Cardiac septum (tissue), 1 donor: ENCODE data around the gene ROR1. TPM values are rescaled to one million over a fixed set of nuclear protein-coding genes. Genes with fewer than 3 reads are reported as not detected.

Source experiments
- DNase-seq: peaks from one replicate; pipeline ENCODE4 v3.0.0-alpha.2; 2020; ENCODE audit warnings: low spot score
- intact Hi-C: fragments of 100-400 bp; cut with DNase I; formaldehyde crosslinking; loops from one replicate; pipeline ENCODE4 v1.14.0; 2022
- total RNA-seq: library from RNA; stranded (reverse); fragmentation: NEBNext Ultra II Directional; extraction: Animal tissue kit (Norgen Biotek cat#: 25700); gene quantifications from one replicate; pipeline ENCODE4 v1.2.1, GENCODE V29; 2021
- donor health status: DM: no; HTN: no; CAD: no.

ROR1 gene
- total RNA-seq, 1 donor from 2014 or later = 34.8 TPM

DNA sequence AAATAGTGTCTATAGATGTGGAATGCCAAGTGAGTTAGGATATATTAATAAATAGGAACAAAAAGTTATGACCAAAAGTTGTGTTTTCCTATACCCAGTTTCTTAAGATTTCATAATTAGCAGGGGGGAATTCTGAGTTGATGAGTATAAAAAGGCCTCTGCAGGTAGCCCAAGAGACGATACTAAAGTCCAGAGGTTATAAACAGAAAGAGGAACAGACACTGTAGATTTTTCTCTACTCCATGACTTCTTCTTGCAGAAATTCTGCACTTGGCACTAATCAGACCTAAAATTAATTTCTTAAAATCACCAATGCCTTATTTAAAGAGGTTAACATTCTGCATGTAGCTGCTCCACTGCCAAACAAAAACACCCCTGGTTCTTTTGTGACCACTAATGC lies 62.6 kb downstream of the ROR1 start:
- no peak for DNase-seq
- intact Hi-C loops = no loop called here

DNA sequence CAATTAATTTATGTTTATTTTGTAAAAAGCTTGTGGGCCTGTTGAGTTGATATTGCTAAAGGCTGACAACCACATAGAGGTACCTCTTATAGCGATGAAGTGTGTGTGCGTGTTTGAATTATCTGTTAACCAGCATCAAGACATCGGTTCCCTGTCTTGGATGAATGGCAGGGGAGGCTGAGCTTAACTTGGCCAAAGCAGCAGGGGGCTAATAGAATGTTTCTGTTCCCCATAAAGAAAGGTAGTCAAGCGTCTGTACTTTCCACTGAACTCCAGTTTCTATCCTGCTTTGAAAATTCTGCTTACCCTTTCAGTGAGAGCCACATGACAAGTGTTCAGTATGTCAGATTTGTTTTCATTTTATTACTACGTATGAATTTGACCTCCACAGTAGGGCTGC lies 63.0 kb downstream of the ROR1 start:
- intact Hi-C loops = no loop called here
- DNase-seq = no peak

DNA sequence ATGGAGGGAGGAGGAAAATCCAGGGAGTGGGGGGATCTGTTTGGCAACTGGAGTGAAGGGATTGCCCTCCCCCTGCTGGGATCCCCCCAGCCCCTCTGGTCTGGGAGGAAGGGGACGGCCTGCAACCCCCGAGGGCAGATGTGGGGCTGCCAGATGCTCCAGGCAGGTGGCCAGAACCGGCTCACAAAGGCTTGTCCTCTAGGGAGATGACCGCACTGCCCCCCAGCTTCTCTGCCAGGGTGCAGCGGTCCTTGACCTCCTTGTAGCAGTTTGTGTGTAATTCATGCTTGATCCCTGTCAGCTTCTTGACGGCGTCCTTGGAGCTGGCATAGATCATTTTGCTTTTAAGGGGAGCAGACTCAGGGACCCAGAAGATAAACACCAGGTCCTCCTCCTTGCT lies 69.2 kb downstream of the ROR1 start:
- intact Hi-C loops = no loop called here
- no peak for DNase-seq

DNA sequence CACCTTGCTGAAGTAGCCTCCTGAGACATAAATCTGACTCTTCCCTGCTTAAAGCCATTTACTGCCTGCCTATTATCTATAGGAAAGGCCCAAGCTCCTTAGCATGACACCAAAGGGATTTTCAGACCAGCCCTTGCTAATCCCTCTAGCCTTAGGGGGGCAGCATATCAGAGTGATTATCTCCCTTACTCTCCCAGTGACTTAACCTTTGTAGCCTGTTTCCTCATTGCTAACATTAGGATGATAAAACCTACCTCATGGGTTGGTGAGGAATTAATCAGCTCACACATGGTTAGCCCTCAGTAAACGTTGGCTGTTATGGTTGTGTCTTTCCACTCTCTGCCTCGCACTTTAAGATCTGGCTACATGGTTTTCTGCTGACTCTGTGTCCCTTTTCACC lies 70.1 kb downstream of the ROR1 start:
- no peak for DNase-seq
- intact Hi-C loops = no loop called here

DNA sequence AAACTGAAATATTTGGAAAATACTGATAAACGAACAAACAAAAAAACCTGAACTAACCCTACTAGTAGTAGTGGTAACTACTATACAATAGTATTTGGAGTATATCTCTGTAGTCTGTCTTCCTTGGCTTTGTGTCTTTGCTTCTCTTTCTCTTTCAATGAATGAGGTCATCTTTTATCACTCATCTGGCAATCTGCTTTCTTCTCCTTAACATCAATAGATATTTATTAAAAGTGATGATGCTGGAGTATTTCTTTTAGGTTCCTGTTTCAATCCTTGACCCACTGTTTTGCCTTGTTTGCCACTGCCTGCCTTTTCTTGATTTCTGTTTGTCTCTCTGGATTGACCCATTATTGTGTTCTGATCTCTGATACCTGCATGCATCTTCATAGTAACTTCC lies 71.5 kb downstream of the ROR1 start:
- no peak for DNase-seq
- intact Hi-C loops = loop anchor here (5.0 kb wide), 1 partner anchor 38 kb away; no protein-coding TSS in a partner anchor

DNA sequence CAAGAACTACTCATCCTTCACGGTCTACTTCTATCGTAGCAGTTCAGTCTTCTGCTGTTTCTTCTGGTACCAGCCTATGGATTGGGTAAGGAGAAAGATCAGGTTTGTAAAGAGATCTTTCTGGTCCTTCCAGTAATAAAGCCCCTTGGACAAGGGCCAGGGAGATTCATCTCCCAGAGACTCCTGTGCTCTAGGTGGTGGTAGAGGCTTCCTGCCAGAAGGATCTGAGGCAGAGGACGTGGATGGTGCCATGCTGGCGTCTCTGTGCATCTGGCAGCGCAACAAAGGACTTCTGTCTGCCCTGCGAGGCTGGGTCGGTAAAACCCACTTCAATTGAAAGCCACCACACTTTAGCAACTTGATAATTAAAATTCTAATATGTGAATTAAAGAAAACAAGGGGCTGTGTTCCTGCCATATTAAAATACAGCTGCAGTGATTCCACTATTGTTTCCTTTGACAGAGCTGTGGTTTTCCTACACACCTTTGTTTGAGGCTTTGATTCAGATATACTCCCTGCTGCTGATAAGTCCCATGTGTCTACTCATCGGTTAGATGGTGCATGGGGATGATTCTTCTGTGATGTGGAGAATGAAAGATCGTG lies 73.6 kb downstream of the ROR1 start:
- DNase-seq = no peak
- intact Hi-C loops = loop anchor here (5.0 kb wide), 1 partner anchor 40 kb away; no protein-coding TSS in a partner anchor

DNA sequence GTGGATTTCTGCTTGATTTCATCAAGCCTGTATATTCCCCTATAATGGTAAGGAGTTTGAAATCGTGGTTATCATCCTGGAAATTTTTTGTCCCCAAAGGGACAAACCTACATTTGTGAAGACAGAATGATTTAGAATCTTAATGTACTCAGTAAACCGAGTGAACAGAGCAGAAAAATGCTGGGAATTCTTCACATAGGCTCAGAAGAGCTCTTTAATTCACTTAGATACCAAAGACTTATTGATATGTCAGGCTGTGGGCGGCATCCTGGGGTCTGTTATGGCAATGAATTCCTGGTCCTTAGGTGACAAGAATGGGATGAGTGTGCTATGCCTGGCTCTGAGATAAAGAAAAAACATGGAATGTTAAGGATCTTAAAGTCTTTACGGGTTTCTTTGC lies 74.9 kb downstream of the ROR1 start:
- intact Hi-C loops = loop anchor here (5.0 kb wide), 1 partner anchor 41 kb away; no protein-coding TSS in a partner anchor
- no peak for DNase-seq

DNA sequence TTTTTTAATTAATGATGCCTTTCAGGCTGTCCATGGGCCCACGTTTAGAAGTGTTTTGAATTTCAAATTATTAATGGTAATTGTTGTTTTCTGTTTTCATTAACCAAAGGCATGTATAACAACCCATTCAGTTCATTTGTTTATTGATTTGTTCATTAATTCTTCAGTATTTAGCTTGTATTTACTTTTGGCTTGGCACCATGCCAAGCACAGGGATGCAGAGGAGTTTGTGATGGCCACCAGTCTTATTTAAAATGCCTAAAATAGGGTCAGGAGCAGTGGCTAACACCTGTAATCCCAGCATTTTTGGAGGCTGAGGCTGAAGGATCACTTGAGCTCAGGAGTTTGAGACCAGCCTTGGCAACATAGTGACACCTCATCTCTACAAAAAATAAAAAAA lies 75.3 kb downstream of the ROR1 start:
- intact Hi-C loops = loop anchor here (5.0 kb wide), 1 partner anchor 42 kb away; no protein-coding TSS in a partner anchor
- no peak for DNase-seq

DNA sequence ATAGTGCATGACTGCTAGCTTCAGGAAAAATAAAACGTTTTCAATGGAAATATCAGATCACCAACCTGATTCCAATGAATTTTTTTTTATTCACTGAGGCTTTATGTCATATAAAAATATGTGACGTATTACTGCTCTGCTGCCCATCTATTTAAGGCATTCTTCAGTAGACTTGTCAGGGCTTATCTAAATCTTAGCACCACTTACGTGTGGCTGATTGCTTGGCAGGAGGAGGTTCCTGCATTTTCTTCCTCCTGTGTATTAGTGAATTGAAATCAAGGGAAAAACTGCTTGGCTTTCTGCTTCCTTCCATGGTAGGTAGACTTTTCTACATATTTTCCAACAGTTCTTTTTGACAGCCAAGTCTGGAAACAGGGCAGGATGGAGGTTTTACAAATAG lies 80.3 kb downstream of the ROR1 start:
- intact Hi-C loops = no loop called here
- no peak for DNase-seq

DNA sequence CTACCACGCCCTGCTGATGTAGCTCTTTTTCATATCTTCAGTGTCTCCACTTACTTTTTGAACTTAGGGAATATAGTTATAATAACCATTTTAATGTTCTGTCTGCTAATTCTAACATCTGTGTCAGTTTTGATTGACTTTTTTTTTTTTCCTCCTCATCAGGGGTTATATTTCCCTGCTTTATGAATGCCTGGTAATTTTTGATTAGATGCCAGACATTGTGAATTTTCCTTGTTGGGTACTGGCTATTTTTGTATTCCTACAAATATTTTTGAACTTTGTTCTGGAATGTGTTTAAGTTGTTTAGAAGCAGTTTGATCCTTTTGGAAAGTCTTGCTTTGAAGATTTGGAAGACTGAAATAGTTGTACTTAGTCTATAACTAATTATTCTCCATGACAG lies 82.1 kb downstream of the ROR1 start:
- intact Hi-C loops = loop anchor here (5.0 kb wide), 2 partner anchors 69 to 159 kb away; no protein-coding TSS in a partner anchor
- no peak for DNase-seq

DNA sequence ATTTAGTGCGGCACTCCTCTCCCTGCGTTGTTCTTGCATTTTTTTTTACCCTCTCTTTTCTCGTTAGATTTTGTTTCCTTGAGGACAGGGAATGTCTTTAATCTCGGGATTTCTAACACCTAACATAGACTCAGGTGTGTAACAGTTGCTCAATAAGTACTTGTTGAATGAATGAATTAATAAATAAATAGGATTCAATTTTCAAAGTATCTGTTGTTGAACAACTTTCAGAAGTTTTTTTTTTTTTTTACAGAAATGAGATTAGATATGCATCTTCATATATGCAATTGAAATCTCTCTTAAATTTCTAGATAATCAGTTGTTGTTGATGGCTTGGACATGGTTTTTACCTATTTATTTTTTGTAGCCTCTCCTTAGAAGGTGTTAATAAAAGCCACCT lies 83.1 kb downstream of the ROR1 start:
- no peak for DNase-seq
- intact Hi-C loops = loop anchor here (5.0 kb wide), 2 partner anchors 70 to 160 kb away; no protein-coding TSS in a partner anchor

DNA sequence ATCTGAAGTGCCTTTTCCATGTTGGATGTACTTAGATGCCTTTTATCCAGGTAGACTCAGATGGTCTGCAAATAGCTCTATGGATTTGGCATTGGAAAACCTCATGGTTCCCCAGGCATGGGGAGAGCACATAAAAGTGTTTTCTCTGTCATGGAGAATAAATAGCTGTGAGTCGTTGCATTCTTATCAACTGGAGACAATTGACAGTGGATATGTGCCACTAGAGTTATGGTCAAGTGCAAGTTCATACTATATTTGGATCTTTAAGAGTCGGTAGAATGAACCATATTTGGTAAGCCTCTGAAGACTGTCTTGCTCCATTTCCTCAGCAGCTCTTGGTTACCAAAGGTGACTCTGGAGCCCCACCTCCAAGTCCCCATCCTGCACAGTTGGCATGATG lies 83.7 kb downstream of the ROR1 start:
- no peak for DNase-seq
- intact Hi-C loops = loop anchor here (5.0 kb wide), 2 partner anchors 70 to 160 kb away; no protein-coding TSS in a partner anchor

DNA sequence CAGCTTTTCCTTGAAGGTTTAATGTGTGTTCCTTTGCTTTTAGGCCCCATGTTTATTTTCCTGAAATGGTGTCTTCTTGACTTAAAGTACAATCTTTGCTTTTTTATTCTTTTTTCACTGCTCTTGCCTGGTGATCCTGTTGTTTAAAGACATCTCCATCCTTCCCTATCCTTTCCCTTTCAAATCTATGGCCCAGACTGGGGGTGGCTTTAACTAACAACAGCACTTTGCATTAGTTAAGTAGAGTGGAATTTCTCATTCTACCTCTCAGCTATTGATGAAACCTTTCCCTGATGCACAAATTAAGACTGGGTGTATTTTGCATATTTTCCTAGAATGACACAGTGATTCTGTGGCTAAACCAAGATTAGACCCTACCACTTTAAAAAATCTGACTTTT lies 84.3 kb downstream of the ROR1 start:
- DNase-seq = no peak
- intact Hi-C loops = loop anchor here (5.0 kb wide), 2 partner anchors 71 to 161 kb away; no protein-coding TSS in a partner anchor

DNA sequence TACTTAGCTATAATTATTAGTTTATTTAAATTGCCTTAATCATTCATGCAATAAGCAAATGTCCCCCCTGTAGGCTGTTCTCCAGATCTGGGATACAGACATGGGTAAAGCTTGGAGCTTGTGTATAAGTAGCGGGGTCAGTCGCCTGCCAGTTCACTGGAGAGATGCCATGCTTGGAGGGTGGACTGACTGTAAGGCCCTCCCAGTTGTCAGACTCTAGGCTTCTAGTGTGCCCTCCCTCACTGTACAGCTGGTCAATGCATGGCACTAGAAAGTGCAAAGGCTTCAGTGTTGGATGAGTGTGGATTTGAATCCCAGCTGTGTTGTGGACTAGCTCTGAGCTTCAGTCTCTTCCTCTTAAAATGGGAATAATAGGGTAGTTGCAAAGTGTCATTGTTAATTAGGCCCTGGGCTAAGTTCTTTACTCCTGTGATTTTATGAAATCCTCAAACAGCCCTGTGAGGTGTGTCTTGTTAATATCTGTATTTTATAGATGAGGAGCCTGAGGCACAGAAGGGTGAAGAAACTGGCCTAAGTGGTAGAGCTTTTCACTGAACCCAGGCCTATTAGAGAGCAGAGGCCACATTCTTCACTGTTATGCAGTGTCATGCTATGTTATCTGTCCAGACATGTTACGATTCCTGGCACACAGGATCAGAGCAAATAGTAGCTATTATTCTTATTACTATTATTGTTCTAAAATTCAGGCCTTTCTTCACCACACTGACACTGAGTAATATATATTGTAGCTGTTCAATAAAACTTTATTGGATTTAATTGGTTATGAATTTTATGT lies 85.9 kb downstream of the ROR1 start:
- intact Hi-C loops = loop anchor here (5.0 kb wide), 3 partner anchors 53 to 162 kb away; no protein-coding TSS in a partner anchor
- no peak for DNase-seq

DNA sequence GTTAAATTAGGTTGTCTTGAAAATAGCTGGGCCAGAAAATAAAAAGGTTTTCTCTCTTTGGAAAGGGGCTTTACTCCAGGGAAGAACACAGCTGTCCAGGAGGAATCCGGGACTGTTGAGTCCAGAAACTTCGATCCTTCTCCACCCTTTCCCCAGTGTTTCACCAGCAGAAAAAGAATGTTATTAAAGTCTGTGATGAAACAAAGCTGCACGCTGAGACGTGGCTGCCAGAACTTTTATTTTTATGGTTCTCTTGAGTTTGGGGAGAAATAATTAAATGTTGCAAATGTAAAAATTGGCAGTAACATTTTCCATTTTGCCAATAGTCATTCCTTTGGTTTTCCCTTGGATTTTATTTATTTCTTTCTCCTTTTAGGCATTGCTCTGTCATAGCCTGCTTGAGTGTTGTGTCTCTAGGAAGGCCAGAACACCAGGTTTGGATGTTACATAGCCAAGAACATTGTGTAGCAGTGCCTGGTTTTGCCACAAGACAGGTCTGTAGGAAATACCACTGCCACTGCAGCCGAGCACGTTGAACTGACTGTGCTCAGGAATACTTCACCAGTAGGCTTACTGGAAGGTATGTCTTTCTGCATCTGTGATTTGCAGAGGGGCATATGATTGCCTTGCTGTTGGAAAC lies 87.4 kb downstream of the ROR1 start:
- intact Hi-C loops = loop anchor here (5.0 kb wide), 1 partner anchor 51 kb away; no protein-coding TSS in a partner anchor
- no peak for DNase-seq

DNA sequence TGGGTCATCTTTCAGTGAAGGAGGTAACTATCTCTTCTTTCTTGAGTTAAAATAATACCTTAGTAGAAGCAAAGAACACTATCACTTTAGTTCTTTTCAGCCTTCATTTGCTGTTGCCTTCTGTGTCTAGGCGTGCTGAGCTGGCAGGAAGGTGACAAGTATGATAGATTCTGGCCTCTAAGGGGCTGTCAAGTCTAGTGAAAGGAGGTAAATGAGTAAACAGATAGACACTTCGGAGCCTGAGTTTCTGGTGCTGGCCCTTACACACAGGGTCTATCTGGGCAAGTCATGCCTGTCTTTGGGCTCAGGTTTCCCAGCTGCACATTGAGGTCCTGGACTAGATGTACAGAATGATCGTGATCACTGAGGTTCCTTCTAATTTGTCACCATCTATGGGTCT lies 89.3 kb downstream of the ROR1 start:
- no peak for DNase-seq
- intact Hi-C loops = loop anchor here (5.0 kb wide), 1 partner anchor 49 kb away; no protein-coding TSS in a partner anchor

DNA sequence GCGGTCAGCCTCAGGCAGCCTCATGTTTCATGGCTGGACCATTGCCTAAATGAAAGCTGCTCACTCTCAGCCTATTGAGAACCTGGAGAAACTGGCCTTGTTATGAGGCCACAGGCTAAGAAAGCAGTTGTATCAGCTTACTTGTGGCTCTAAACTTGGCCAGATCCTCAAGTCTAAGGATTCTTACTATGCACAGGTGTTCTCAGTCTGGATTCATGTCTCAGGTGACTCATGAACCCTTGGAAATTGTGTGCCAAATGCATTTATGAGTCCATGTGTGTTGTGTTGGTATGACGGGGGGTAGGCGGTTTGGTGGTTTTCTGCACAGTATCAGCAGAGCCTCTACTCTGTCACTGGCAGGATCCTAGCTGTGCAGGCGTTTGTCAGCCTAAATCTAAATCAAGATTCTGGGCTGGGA lies 90.4 kb downstream of the ROR1 start:
- DNase-seq = no peak
- intact Hi-C loops = loop anchor here (5.0 kb wide), 1 partner anchor 48 kb away; no protein-coding TSS in a partner anchor

DNA sequence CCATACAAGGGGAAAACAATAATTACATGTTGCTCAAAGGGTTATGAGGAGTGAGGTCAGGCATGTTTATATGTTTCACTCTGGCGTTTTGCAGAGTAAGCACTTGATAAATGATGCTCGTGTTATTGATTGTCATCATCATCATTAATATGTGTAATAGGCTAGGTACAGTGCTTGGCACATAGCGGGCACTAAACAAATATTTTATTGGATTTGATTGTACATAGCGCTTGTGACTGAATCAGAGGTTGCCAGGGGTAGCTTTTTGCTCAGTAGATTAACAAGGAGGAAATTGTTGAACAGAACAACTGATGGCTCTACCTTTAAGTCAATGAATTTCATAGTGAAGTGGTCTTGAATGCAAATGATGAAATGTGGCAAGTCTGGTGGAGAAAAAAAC lies 91.7 kb downstream of the ROR1 start:
- no peak for DNase-seq
- intact Hi-C loops = no loop called here

DNA sequence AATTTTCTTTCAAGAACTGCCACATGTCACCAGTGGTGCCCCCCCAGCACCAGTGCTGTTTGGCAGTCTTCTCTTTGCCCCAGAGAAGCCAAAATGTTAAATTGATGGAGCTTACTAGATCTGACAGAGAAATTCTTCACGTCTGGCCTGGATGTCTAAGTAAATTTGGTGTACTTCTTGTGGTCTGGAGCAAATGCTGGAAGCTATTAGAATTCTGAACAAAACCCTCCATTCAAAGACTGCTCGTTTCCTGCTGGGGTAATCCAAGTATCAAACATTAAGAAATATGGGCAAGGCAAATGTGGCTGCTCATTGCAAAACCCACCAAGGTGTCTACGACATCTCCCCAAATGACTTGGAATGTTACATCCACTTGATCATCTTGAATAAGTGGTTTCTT lies 92.3 kb downstream of the ROR1 start:
- DNase-seq = no peak
- intact Hi-C loops = no loop called here
